Liver (tissue), 3 donors: ENCODE results near the gene CD82.

Source experiments
- CTCF ChIP-seq: fragments of 150-350 bp; IDR thresholded peaks from 2 replicates; pipeline ENCODE4 v1.5.1; 2017; ENCODE audit warnings: improper control_type of control experiment, low read depth, low read length; ENCODE audit not compliant: missing input control
- GABPA ChIP-seq, 2 donors: IDR thresholded peaks in 1 of 2; conservative IDR thresholded peaks in 1 of 2; 2 replicates each; pipeline ENCODE4 v1.6.1; 2016; ENCODE audit warnings: antibody characterized with exemption in 2 of 2, mild to moderate bottlenecking in 1 of 2, moderate library complexity in 1 of 2
- HNF4G ChIP-seq: IDR thresholded peaks from 2 replicates; pipeline ENCODE4 v1.6.1; 2016; ENCODE audit warnings: antibody characterized with exemption
- RAD21 ChIP-seq, 2 donors: IDR thresholded peaks; 2 replicates each; pipeline ENCODE4 v1.6.1; 2016; ENCODE audit warnings: antibody characterized with exemption in 2 of 2, mild to moderate bottlenecking in 2 of 2
- REST ChIP-seq: IDR thresholded peaks from 2 replicates; pipeline ENCODE4 v1.6.1; 2016; ENCODE audit warnings: antibody characterized with exemption, mild to moderate bottlenecking
- donor health status: healthy.
- donor health status: healthy.

GRCh38 chr11:44615913-44616791 is 50.7 kb downstream of the CD82 start:
- TF ChIP-seq CTCF = no peak
- no peak for TF ChIP-seq HNF4G
- TF ChIP-seq REST = no peak
- no peak for TF ChIP-seq RAD21 (IDR thresholded peaks at IDR 0.05)
- TF ChIP-seq GABPA (IDR thresholded peaks at IDR 0.05 in 1 of 2, conservative IDR thresholded peaks at IDR 0.05 in 1 of 2) = no peak
